Left kidney (tissue), 2 donors: ENCODE results near the gene PEX11B. TPM values are rescaled to one million over a fixed set of nuclear protein-coding genes. Genes with fewer than 3 reads are reported as not detected.
"Not testable (repeated sequence)": the region's sequence is repeated elsewhere in the genome, so short reads cannot be mapped to it uniquely, and the experiment has no call there.

Experiments
- DNase-seq: peaks from one replicate; pipeline ENCODE4 v3.0.0-alpha.2; 2013
- polyA plus RNA-seq: library from polyadenylated mRNA; unstranded; fragments of 120-200 nt; gene quantifications from one replicate; pipeline ENCODE4 v1.2.1, GENCODE V29; 2013; ENCODE audit not compliant: insufficient read length

Gene PEX11B
- polyA plus RNA-seq, 1 donor: 60.7 TPM

DNA sequence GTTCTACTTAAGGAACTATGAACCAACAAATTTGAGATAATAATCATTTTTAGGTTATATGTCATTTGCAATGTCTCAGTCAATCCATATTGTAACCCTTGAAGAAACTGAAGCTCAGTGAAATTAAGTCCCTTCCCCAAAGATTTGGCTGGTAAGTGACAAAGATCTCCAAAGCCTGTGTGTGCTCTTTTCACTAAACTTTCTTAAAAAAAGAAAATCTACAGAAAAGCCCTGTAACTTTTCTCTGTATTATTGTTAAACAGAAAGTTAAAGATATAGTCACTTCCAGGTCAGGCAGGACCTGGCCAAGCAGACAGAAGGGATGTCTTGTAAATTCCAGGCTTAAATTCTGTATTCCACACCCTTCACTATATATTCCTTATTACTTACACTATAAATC lies 37.8 kb upstream of the PEX11B start:
- DNase-seq: no peak

DNA sequence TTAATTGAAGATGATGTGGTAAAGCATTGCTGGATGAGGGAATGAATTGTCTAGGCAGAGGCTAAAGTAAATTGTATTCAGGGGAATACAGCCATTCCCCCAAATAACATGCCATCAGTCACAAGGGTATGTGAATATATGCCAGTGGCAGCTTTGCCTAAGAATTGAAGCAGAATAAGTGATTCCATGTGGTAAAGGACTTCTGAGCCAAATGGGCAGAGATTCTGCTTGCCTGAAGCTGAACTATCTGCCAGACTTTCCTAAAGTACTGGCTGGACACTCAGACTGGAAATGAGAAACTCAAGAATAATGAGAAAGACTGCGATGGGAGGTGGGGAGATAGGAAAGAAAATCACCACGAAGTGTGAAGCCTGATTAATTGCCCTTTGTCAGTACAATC lies 36.9 kb upstream of the PEX11B start:
- no peak for DNase-seq

DNA sequence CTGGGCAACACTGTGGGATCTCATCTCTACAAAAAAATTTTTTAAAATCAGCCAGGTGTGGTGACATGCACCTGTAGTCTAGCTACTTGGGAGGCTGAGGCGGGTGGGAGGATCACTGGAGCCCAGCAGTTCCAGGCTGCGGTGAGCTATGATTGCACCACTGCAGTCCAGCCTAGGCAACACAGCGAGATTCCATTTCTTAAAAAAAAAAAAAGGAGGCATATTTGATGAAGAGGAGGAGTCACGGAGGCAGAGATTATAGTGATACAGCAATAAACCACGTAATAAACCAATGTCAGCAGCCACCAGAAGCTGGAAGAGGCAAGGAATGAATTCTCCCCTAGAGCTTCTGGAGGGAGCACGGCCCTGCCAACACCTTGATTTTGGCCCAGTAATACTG lies 35.3 kb upstream of the PEX11B start:
- no peak for DNase-seq

DNA sequence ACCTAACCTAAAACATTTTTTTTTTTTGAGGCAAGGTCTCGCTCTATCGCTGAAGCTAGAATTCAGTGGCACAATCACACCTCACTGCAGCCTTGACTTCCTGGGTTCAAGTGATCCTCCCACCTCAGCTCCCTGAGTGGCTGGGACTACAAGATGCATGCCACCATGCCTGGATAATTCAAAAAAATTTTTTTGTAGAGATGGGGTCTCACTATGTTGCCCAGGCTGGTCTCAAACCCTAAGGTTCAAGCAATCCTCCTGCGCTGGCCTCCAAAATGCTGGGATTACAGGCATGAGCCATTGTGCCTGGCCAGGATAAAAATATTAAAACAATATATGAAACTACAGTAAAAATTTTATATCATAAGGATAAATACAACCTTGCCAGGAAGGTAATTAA lies 34.4 kb upstream of the PEX11B start:
- DNase-seq: no peak

DNA sequence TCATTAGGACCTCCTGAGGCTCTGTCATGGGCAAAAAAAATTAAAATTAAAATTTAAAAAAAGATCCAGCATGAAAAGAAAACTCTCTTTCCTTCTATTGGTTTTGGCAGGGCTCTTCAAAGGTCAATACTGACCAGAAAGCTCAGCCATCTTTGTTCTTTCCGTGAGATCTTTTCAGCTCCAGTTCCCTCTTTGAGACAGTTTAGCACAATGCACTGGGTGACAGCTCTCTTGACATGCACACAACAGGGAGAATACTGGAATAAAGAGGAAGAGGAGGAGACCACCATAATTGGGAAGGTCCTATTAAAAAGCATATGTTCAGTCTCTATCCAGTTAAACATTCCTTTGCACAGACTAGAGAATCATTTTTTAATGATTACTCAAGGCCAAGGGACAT lies 33.0 kb upstream of the PEX11B start:
- no peak for DNase-seq

DNA sequence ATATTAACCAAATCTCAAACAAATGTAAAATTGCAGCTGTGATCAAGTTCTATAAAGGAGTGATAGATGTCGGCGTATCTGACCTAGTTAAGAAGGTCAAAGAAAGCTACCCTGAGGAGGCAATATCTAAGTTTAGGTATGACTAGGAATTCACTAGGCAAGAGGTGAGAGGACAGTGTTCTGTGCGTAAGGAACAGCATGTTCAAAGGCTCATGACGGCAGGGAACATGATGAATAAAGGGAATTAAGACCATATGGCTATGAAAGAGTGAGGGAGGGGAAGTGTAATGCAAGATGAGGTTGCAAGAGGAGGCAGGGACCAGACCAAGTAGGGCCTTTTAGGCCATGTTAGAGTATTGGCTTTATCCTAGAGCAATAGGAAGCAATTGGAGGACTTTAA lies 30.7 kb upstream of the PEX11B start:
- DNase-seq: no peak

DNA sequence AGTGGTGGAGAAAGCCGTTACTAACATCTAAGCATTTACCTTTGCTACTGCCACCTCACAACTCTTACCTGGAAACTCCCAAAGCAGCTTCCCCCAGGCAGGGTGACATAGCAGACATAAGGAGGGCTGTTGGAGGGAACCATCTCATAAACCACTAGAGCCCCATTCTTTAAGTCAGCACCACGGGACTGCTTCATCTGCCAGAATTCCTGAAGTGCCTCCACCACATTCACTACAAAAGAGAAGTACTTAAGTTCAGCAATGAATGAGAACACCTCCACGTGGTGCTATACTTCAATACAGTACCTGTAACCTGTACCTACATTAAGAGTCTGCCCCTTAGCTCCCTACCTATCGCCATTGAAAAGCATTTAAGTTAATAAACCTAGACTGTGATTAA lies 29.0 kb upstream of the PEX11B start:
- DNase-seq: no peak

DNA sequence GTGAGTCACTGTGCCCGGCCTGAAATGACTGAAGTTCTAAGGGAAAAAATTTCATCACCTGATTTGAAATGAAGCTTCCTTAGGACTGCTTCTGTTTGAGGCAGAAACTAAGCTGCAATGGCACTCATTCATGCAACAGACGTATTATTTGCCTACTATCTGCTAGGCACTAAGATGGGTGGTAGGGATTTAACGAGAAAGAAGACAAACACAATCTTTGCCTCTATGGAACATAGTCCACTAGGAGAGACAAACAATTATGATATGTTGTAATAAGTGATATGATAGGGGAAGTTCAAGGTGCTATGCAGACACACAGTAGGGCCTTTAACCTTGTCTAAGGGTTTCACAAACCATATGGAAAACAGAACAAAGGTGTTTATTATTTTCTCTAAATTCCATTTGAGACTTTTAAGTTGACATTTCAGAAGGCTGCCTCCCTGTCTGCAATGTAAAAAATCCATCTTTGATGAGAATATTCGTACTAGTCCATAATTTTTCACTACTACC lies 28.0 kb upstream of the PEX11B start:
- DNase-seq: no peak

DNA sequence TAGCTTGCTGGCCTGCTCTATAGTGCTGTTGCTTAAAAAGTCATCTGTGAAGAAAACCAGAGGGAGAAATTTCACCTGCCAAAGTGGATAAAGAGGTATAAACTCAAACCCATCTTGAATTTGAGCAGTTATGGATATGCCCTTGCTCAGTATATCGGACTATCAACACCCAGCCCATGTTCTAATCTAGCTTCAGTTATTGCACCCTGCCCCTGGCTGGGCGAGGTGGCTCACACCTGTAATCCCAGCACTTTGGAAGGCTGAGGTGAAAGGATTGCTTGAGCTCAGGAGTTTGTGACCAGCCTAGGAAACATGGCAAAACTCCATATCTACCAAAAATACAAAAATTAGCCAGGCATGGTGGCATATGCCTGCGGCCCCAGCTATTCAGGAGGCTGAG lies 26.0 kb upstream of the PEX11B start:
- DNase-seq: no peak

DNA sequence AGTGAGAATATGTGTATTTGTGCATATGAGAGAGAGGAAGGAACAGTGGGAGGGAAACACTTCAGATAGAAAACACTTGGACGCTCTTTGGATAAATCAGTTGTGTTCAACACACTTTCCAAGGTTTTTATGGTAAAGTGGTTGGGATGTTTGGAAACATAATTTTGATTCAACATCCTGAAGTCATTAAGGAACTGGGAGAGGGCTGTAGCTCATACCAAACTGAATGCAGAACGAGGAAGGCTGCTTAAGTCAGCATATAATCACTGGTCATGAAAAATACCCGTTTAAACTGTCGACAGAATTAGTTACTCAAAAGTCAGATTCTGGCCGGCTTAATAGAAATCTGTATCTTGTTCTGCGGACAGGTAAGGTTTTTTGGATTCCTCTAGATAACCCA lies 24.4 kb upstream of the PEX11B start:
- DNase-seq: no peak

DNA sequence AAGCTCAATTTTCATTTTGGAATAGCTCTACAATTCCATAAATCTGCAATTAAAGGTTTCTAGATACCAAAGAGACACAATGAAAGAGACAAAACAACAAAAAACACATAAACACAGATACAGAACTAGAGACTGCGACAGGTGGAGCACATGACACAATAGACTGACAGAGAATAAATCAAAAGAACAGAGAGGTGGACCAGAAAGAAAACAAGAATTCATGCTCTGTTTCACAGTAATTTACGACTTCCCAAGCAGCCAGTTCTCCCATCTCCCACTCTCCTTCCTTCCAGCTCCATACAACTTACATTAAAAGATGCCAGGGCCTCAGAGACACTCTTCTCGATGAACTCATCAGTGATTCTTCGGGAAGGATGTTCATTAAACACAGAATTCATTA lies 23.9 kb upstream of the PEX11B start:
- DNase-seq: no peak

DNA sequence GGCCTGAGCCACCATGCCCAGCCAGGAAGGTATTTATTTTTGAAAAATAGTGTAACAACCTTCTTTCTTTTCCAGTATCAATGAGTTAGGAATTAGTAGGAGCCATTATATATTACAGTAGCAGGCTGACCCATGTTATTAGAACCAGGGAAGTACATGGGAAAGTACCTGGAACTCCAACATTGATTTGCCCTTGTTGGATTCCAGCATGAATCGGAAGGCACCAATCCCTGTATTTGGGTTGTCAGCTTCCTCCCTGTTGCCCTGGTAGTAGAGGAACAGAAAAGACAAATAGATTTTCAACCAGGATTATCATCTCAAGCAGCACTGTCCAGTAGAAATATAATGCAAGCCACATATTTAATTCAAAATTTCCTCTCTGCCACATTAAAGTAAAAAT lies 18.9 kb upstream of the PEX11B start:
- DNase-seq: no peak

DNA sequence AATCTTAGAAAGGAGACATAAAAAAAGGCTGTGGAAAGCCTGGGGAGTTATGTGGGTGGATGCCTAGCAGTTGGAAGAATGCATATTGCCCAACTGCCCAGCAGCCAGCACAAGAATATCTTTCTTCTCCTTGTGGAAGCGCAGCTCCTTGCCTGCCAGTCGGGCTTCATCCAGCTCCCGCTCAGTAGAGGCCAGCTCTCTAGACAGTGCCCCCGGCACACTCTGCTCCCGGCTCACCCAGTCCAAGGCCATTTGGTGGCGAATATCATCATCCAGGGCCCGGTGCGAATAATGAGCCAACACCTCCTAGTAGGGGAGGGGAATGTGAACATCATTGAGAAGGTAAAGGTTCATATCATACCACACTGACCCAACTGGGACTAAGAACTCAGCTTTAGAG lies 17.7 kb upstream of the PEX11B start:
- no peak for DNase-seq

DNA sequence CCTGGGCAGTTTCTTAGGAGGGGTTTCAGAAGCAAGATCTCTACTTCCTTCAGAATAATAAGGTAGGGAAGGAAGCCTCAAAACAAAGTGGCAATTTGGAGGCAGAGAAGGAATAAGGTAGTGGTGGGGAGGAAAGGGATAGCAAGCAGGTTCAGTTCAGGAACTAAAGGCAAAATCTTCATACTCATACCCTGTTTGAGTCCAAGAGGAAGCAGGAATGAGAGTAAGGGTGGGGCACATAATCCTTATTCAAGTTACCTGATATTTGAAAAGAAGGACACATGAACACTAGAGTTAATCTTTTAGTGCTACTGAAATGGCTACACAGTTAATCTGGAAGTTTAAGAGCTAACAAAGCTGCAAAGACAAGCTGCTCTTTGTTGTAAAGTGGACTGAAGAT lies 17.2 kb upstream of the PEX11B start:
- no peak for DNase-seq

DNA sequence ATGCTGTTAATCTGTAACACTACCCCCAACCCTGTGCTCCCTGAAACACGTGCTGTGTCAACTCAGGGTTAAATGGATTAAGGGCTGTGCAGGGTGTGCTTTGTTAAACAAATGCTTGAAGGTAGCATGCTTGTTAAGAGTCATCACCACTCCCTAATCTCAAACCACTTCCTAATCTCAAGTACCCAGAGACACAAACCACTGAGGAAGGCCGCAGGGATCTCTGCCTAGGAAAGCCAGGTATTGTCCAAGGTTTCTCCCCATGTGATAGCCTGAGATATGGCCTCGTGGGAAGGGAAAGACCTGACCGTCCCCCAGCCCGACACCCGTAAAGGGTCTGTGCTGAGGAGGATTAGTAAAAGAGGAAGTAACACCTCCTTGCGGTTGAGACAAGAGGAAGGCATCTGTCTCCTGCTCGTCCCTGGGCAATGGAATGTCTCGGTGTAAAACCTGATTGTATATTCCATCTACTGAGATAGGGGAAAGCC lies 14.0 kb upstream of the PEX11B start:
- DNase-seq: not testable (repeated sequence)

DNA sequence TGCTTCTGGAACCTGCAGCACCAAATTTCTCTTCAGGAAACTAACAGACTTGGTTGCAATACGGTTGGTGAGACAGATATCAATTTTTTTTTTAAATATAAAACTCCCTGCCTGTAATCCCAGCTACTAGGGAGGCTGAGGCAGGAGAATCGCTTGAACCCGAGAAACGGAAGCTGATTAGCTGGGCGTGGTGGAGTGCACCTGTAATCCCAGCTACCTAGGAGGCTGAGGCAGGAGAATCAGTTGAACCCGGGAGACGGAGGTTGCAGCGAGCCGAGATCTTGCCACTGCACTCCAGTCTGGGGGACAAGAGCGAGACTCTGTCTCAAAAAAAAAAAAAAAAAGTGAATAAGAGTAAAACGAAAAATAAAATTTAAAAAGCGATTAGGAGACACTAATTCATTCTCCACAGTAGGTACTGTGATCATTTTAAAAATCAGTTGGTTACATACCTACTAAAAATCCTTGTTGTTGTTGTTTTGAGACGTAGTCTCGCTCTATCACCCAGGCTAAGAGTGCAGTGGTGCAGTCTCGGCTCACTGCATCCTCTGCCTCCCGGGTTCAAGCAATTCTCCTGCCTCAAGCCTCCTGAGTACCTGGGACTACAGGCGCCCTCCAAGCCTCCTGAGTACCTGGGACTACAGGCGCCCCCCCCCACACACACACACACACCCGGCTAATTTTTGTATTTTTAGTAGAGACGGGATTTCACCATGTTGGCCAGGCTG lies 9.6 kb upstream of the PEX11B start:
- DNase-seq: no peak

DNA sequence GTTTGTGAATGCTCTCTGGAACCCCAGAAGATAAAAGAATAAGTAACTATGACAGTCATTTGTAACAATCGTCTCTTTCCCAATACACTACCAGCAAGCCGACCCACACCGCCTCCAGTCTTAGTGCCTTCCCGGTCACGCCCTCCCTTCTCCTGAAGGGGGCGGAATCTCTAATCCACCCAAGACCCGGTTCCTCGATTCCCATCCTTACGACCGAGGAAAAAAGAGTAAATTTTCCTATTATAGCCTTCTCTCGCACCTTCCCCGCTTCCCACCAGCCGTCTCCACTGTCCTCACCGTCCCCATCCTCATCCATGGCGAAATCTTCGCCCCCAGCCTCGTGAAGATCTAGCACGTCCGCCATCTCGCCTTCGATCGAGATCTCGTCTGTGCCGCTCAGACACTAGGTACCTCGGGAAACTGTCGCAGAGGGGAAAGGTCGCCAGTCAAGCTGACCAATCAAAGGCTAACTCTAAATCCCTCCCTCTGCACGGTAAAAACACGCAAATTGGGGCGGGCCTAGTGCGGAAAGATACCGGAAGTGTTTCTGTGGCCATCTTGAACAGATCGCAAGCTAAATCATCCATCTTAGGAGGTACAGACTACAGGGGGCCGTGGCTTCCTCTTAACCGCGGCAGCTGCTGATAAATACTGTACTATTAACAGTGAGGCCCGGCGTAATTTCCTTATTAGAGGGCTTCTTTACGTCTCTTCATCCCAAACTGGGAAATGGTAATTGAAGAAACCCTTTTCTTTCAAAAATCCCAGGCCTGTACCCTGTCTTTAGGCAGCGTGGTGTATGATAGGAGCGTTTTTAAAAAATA lies 8.8 kb upstream of the PEX11B start, which contains the start of gene RBM8A:
TSS of gene RBM8A (minus strand) at position 422 of the 824 bp plus-strand sequence. CDS start at position 364, 58 bp downstream.
- peak; percentile 99 for DNase-seq

DNA sequence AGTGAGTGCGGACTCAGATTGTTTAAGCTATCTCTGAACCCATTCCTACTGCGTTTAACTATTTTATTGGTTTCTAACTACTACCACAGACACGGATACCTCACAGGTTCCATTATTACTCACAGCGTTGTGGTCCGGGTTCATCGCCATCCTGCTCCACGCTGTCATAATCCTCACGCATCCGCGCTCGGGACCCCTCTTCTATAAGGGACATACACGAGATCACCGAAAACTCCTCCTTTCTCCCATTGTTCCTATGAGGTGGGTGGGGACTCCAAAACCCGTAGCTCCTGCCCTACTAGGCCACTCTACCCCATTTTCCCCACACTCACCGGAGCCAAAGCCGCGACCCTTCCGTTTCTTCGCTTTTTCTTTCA lies 8.2 kb upstream of the PEX11B start:
- peak; percentile 31 for DNase-seq

DNA sequence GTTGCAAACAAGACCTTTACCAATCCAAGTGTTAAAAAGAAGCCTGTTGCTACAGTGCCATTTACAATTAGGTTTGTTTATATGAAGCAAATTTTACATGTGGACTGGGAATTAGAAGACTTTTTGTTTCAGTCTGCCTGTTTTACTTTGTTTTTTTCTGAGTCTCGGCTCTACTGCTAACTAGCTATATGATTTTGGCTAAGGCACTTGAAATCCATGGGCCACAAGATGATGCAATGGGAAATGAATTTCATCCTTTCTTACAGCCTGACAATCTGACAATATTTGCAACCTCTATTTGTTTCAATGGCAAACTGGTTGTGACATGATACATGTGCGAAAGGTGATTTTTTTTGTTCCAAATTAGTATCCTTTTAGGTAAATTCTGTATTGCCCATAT lies 3.7 kb upstream of the PEX11B start:
- DNase-seq: no peak

DNA sequence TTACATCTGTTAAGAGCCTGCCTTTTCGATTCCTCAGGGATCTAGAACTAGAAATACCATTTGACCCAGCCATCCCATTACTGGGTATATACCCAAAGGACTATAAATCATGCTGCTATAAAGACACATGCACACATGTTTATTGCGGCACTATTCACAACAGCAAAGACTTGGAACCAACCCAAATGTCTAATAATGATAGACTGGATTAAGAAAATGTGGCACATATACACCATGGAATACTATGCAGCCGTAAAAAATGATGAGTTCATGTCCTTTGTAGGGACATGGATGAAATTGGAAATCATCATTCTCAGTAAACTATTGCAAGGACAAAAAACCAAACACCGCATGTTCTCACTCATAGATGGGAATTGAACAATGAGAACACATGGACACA lies 1.8 kb upstream of the PEX11B start:
- DNase-seq: not testable (repeated sequence)

DNA sequence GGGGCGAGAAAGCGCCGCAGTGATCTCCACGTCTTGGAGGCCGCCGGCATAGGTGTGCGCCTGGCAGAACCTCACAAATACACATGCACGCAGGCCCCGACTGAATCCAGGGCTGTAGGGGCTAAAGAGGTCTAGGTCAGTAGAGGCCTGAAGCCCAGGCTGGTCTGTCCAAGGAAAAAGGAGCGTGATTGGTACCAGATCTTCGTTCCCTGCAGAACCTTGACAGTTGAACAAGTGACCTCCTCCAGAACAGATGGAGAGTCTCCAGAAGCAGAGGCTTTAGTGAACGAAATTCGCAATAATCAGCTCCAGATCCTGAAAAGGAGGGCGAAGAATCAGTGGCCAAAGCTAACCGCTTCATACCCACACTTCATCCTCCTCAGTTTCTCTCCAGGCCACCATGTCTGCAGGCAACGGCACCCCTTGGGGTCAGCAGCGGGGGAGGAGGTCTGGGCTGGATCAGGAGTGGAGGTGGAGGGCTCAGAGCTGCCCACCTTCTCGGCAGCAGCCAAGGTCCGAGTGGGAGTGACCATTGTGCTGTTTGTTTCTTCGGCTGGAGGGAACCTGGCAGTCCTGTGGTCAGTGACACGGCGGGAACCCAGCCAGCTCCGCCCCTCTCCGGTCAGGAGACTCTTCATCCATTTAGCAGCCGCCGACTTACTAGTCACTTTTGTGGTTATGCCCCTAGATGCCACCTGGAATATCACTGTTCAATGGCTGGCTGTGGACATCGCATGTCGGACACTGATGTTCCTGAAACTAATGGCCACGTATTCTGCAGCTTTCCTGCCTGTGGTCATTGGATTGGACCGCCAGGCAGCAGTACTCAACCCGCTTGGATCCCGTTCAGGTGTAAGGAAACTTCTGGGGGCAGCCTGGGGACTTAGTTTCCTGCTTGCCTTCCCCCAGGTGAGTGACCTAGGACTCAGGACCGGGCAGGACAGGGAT lies 749 bp upstream of the PEX11B start:
- no peak for DNase-seq

DNA sequence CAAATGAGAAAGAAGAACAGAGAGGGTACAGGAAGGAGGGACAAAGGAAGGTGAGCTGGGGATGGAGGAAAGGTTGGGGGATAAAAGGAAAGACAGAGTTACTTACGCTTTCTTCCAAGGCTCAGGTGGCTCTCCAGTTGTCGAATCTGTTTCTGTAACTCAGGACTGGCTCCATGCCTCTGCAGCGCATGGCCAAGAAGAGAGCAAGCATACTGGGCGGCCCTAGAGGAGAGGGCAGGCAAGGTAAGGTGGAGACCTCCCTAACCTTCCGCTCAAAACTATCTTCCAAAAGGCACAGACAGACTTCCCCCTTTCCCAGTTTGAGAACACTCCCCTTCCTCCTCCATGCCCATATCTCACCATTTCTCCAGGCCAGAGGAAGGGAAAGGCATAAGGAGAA lies 922 bp downstream of the PEX11B start:
- no peak for DNase-seq
